HG03135 (cell line): Measurements from ENCODE around the gene TMEM238.
"Not testable (repeated sequence)": the region's sequence is repeated elsewhere in the genome, so short reads cannot be mapped to it uniquely, and the experiment has no call there.

Experiments
- ATAC-seq: cut with Tn5 transposase; IDR thresholded peaks from one replicate; pipeline ENCODE4 v1.9.1; 2021; ENCODE audit warnings: mild to moderate bottlenecking, moderate library complexity; ENCODE audit not compliant: unreplicated experiment

Gene TMEM238

DNA sequence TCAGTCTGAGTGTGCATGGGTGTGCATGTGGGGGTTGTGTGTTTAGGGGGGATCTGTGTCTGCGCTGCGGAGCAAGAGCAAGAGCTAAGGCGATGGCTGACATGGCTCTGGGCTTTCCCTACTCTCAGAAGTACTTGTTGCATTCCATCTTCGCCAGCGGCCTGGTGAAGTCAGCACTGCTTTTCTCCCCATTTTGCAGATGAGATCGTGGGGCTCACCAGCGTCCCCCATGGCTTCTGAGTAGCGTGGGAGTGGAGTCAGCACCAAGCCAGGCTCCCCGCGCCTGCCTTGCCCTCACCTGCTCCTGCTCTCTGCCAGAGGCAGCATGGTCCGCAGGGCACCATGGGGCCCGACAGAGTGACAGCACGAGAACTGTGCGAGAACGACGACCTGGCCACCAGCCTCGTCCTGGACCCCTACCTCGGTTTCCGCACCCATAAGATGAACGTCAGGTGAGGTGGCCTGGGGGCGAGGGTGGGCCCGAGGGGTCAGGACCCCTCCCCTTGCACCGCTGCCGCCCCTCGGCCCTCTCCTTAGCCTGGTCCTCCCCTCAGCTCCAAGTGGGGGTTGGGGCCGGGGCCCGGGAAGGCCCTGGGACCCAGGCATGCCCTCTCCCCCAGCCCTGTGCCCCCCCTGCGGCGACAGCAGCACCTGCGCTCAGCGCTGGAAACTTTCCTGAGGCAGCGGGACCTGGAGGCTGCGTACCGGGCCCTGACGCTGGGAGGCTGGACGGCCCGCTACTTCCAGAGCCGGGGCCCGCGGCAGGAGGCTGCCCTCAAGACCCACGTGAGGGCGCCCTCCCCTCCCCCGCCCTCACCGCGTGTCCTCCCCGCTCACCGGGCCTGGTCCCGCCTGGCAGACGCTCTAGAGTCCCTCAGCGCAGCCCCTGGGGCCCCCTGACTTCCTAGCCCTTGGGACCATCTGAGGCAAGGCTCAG is 42.2 kb downstream of the TMEM238 start:
- ATAC-seq = no peak

- ATAC-seq = no peak
These were observed 42.9 kb downstream of the TMEM238 start for GRCh38 chr19:55341171-55341588.

GRCh38 chr19:55340784-55341147 is 43.3 kb downstream of the TMEM238 start:
- no peak for ATAC-seq

- ATAC-seq = no peak
These were observed 44.0 kb downstream of the TMEM238 start for GRCh38 chr19:55339889-55340783.

DNA sequence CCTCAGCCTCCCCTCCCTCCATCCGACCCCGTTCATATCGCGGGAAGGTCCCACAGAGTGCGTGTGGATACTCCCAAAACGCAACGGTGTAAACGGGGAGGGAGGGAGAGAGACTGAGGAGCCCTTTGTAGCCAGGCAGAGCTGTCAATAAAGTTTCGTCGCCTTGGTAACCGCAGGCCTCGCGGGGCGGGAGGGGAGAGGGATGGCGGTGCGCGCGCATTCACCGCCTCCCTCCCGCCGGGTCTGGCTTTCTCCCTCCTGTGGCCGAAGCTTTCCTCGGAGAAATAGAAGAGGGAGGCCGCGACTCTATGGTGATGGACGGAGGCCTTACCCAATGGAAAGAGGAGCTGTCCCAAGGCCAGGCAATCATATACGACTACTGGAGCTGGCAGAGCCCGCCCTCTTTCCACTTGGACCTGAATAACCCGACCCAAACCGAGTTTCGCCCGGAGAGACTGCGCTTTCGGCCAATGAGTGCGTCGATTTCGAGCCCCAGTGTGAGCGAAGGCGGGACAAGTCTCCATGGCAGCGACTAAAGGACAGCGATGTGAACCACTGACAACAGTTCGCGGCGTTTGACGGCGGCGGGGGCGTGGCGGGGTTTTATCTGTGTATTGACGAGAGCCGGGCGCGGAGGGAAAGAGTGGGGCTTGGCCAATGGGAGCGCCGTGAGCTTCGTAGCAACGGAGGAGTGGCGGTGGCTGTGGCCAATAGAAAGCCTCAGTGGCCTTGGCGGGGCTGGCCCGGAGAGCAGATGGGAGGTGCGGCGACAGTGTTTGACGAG is 44.8 kb downstream of the TMEM238 start, which contains the start of gene KMT5C:
TSS of gene KMT5C (plus strand) at position 772 of the 784 bp plus-strand sequence. CDS start 2,061 bp downstream, outside the sequence.
- ATAC-seq = peak; percentile 80

- ATAC-seq = no peak
These were observed 48.0 kb downstream of the TMEM238 start for GRCh38 chr19:55336101-55336500.

- no peak for ATAC-seq
These were observed 50.2 kb downstream of the TMEM238 start for GRCh38 chr19:55333870-55334269.

DNA sequence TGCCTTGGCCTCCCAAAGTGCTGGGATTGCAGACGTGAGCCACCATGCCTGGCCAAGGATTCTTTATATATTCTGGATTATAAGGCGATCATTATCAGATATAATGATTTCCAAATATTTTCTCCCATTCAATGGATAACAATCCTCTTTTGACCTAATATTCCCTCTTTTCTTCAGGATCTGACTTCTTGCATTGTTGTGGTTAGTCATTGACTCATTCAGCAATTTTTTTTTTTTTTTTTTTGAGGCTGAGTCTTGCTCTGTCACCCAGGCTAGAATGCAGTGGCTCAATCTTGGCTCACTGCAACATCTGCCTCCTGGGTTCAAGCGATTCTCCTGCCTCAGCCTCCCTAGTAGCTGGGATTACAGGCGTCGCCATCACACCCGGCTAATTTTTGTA is 54.3 kb downstream of the TMEM238 start:
- not testable (repeated sequence) for ATAC-seq
